ENCODE measurements around the gene ADGRV1. TPM values are rescaled to one million over a fixed set of nuclear protein-coding genes. Genes with fewer than 3 reads are reported as not detected.

Gene ADGRV1
- total RNA-seq, 4 donors from 2014 or later = 6.0 to 37.0 (median 10.6) TPM

DNA sequence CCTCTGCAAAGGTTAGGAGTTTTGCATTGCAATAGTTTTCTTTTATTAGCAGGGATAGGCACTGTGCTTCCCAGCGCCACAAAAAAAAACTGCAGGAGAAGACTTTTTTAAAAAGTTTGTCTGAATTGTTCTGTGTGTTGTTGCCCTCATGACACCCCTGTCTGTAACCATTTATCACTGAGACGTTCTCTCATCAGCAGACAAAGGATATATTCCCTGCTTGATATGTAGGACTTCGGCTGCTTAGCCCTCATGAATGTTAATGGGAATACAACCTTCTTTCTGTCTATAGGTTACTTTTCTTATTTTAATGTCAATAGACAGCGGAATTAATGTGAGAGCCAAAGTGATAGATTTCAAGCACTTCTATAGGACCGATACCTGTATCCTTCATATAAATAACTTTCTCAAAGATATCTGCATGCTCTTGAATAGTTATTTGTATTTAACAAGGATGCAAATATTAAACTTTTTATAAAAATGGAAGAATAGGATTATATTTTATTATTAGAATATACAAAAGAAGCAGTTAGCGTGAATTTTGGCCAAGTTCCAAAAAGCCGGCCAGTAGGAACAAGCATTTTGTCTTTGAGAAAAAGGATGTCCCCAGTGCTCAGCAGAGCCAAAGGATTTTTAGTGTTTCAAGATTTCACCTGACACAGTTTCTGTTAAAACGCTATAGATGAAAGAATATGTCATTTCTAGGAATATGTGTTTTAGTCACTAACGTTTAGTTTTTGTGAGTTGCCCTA, 27.7 kb upstream of the ADGRV1 start:
- Histone ChIP-seq H3K9me3 (no peaks in the 10 kb centered on the region), H3K27ac (no peak overlapping the region), H3K4me3 (peak overlapping the region in 1 of 4 donors; percentile 82), H3K27me3 (no peaks in the 10 kb centered on the region), H3K4me1 (peaks cover 0 to 46% (median 29%) of the 10 kb centered on the region in 4 donors), H3K36me3 (no peaks in the 10 kb centered on the region)
- whole genome bisulfite sequencing, 2 donors (ENCODE audit: low coverage in 1 of 2) = 51 to 54% methylated on average over 9 of the region's 9 CpGs
- intact Hi-C loops (cut with DNase I; ENCODE audit: low total_unique reads) = loop anchor here (10.0 kb wide), 1 partner anchor 96 kb away; no protein-coding TSS in a partner anchor
- DNase-seq = no peak
- TF ChIP-seq CTCF (IDR thresholded peaks at IDR 0.05) (no peak), POLR2A (IDR thresholded peaks at IDR 0.05) (no peak), POLR2AphosphoS5 (IDR thresholded peaks at IDR 0.05) (no peak), EP300 (IDR thresholded peaks at IDR 0.05; ENCODE audit: low read depth) (no peak)
- in situ Hi-C loops (cut with MboI; ENCODE audit: low pct_ligation_motif_present in 1 of 4, low pct_unique_long_range_greater_than_20kb in 1 of 4, low sequenced_read_pairs in 3 of 4) = loop anchor here in 1 of 4 donors (25.0 kb wide), 1 partner anchor 94 kb away; no protein-coding TSS in a partner anchor

DNA sequence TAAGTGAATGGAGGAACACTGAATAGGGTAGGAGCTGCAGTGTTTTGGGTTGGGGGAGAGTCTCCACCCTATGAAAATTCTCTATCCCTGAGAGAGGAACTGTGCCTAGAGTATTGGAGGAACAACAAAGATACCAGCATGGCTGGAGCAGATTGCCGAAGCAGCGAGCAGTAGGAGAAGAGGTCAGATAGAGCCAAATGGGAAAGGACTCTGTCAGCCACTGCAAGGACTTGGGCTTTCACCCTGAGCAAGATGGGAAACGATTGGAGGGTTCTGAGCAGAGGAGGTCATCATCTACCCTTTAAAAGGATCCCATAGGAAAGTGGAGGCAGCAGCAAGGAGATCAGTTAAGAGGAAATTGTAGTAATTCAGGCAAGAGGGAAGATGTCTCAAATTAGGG, 24.8 kb upstream of the ADGRV1 start:
- intact Hi-C loops (cut with DNase I; ENCODE audit: low total_unique reads) (loop anchor here (10.0 kb wide), 1 partner anchor 99 kb away; no protein-coding TSS in a partner anchor), in situ Hi-C loops (cut with MboI; ENCODE audit: low pct_ligation_motif_present in 1 of 4, low pct_unique_long_range_greater_than_20kb in 1 of 4, low sequenced_read_pairs in 3 of 4) (loop anchor here in 1 of 4 donors (25.0 kb wide), 1 partner anchor 96 kb away; no protein-coding TSS in a partner anchor)
- H3K27me3 ChIP-seq = no peaks in the 10 kb centered on the region
- H3K4me3 ChIP-seq = no peak overlapping the region
- no peaks in the 10 kb centered on the region for H3K36me3 ChIP-seq
- no peak for DNase-seq
- no peaks in the 10 kb centered on the region for H3K9me3 ChIP-seq
- WGBS, 2 donors (ENCODE audit: low coverage in 1 of 2) = 62 to 82% methylated on average over 3 of the region's 3 CpGs
- TF ChIP-seq POLR2A (IDR thresholded peaks at IDR 0.05) (no peak), POLR2AphosphoS5 (IDR thresholded peaks at IDR 0.05) (no peak), EP300 (IDR thresholded peaks at IDR 0.05; ENCODE audit: low read depth) (no peak)
- H3K27ac ChIP-seq = no peak overlapping the region
- peaks cover 0 to 19% (median 6%) of the 10 kb centered on the region in 4 donors for H3K4me1 ChIP-seq

DNA sequence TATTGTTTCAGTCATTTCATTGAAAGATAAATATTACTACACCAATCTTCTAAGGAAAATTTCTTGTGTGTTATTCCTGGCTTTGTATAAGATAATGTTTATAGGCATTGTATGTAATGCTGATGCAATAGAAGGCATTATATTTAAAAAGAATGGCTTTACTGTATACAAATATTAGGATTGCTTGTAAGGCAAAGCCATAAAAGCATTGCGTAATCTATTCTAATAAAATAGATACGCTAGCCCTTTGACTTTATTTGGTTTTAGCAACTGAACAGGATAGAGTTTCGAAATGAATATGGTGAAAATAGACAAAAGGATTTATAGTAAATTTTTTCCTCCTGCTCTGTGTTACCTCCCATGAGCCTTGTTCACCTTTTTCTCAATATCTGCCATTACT, 23.7 kb upstream of the ADGRV1 start:
- TF ChIP-seq POLR2AphosphoS5 (IDR thresholded peaks at IDR 0.05) (no peak), CTCF (IDR thresholded peaks at IDR 0.05) (no peak), POLR2A (IDR thresholded peaks at IDR 0.05) (no peak), EP300 (IDR thresholded peaks at IDR 0.05; ENCODE audit: low read depth) (no peak)
- H3K4me1 ChIP-seq = peaks cover 0 to 19% (median 6%) of the 10 kb centered on the region in 4 donors

GRCh38 chr5:90542827-90543519, 15.6 kb upstream of the ADGRV1 start:
- H3K27me3 ChIP-seq = no peaks in the 10 kb centered on the region
- H3K4me3 ChIP-seq = no peak overlapping the region
- H3K9me3 ChIP-seq = no peaks in the 10 kb centered on the region
- 54 to 69% methylated on average over 4 of the region's 4 CpGs for WGBS, 2 donors (ENCODE audit: low coverage in 1 of 2)
- in situ Hi-C loops (cut with MboI; ENCODE audit: low pct_ligation_motif_present in 1 of 4, low pct_unique_long_range_greater_than_20kb in 1 of 4, low sequenced_read_pairs in 3 of 4) = loop anchor here in 1 of 4 donors (25.0 kb wide), 1 partner anchor 106 kb away; no protein-coding TSS in a partner anchor
- peaks cover 0 to 7% (median 0%) of the 10 kb centered on the region in 4 donors for H3K4me1 ChIP-seq
- intact Hi-C loops (cut with DNase I; ENCODE audit: low total_unique reads) = no loop called here
- H3K27ac ChIP-seq = no peak overlapping the region
- DNase-seq = no peak
- no peaks in the 10 kb centered on the region for H3K36me3 ChIP-seq
- no peak for TF ChIP-seq POLR2A (IDR thresholded peaks at IDR 0.05)
- TF ChIP-seq CTCF (IDR thresholded peaks at IDR 0.05) = no peak
- TF ChIP-seq POLR2AphosphoS5 (IDR thresholded peaks at IDR 0.05) = no peak
- no peak for TF ChIP-seq EP300 (IDR thresholded peaks at IDR 0.05; ENCODE audit: low read depth)

More for the DNA sequence above, 23.7 kb upstream of the ADGRV1 start:
- intact Hi-C loops (cut with DNase I; ENCODE audit: low total_unique reads) = loop anchor here (10.0 kb wide), 1 partner anchor 100 kb away; no protein-coding TSS in a partner anchor
- 32 to 52% methylated on average over 3 of the region's 3 CpGs for WGBS, 2 donors (ENCODE audit: low coverage in 1 of 2)
- in situ Hi-C loops (cut with MboI; ENCODE audit: low pct_ligation_motif_present in 1 of 4, low pct_unique_long_range_greater_than_20kb in 1 of 4, low sequenced_read_pairs in 3 of 4) = loop anchor here in 1 of 4 donors (25.0 kb wide), 1 partner anchor 98 kb away; no protein-coding TSS in a partner anchor
- H3K4me3 ChIP-seq = no peak overlapping the region
- no peaks in the 10 kb centered on the region for H3K9me3 ChIP-seq
- no peak for DNase-seq
- no peaks in the 10 kb centered on the region for H3K27me3 ChIP-seq
- H3K36me3 ChIP-seq = no peaks in the 10 kb centered on the region
- H3K27ac ChIP-seq = no peak overlapping the region
